Stomach (tissue), 4 donors: ENCODE measurements around the gene R3HDM2.
"Not testable (repeated sequence)": the region's sequence is repeated elsewhere in the genome, so short reads cannot be mapped to it uniquely, and the experiment has no call there.

Experiments used
- CTCF ChIP-seq, 7 experiments: fragments of 450-650 bp in 4 of 7; fragments of 200-600 bp in 3 of 7; sonication (generic) in 3 of 7; IDR thresholded peaks; one replicate each; pipeline ENCODE4 v1.5.1; 2016 to 2019; ENCODE audit warnings: antibody characterized with exemption in 7 of 7, control low read depth in 2 of 7, mild to moderate bottlenecking in 1 of 7
- POLR2A ChIP-seq, 4 donors: fragments of 450-650 bp; IDR thresholded peaks; one replicate each; pipeline ENCODE4 v1.6.1; 2016; ENCODE audit warnings: antibody characterized with exemption in 4 of 4, control low read depth in 2 of 4, mild to moderate bottlenecking in 1 of 4, moderate library complexity in 1 of 4
- POLR2AphosphoS5 ChIP-seq, 3 donors: sonication (generic); formaldehyde crosslinking; IDR thresholded peaks; one replicate each; pipeline ENCODE4 v1.6.1; 2016; ENCODE audit warnings: antibody characterized with exemption in 3 of 3

DNA sequence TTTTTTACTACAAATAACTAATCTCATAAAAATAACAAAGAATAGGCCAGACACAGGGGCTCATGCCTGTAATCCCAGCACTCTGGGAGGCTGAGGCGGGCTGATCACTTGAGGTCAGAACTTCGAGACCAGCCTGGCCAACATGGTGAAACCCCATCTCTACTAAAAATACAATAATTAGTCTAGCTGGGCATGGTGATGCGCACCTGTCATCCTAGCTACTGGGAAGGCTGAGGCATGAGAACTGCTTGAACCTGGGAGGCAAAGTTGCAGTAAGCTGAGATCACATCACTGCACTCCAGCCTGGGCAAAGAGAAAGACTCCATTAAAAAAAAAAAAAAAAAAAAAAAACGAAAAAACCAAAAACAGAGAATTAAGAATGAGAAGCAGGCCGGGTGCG is 16.7 kb downstream of the R3HDM2 start:
- TF ChIP-seq CTCF, POLR2AphosphoS5, POLR2A (IDR thresholded peaks at IDR 0.05): not testable (repeated sequence)
